AG04450 (cell line): ENCODE results near the gene ZCCHC2. TPM values are rescaled to one million over a fixed set of nuclear protein-coding genes. Genes with fewer than 3 reads are reported as not detected.

ENCODE experiments used
- CTCF ChIA-PET: fragments of 300-600, 350-600 bp; formaldehyde crosslinking; extraction: SDS; loops from one replicate; lab custom pipeline; 2022; ENCODE audit warnings: antibody characterized with exemption, inconsistent platforms; lab: Charles Lee
- POLR2A ChIA-PET: fragments of 350-600 bp; formaldehyde crosslinking; extraction: SDS; loops from one replicate; lab custom pipeline; 2021; ENCODE audit warnings: antibody characterized with exemption, inconsistent platforms; lab: Yijun Ruan, JAX
- DNase-seq: peaks from one replicate; pipeline ENCODE4 v3.0.0-alpha.2; 2011; ENCODE audit warnings: low read depth, low spot score
- H3K27ac ChIP-seq: one replicate; pipeline ENCODE4 v1.5.1; 2012; ENCODE audit warnings: low read depth, low read length, control low read depth
- H3K27me3 ChIP-seq: one replicate; pipeline ENCODE4 v1.6.0; 2012; ENCODE audit warnings: low read length; ENCODE audit not compliant: control insufficient read depth, insufficient read depth
- H3K4me3 ChIP-seq: 2 replicates; pipeline ENCODE4 v1.5.1; 2011; ENCODE audit warnings: mild to moderate bottlenecking, low read depth, low read length, control low read depth
- H3K9me3 ChIP-seq: 2 replicates; pipeline ENCODE4 v1.5.1; 2012; ENCODE audit warnings: low read length; ENCODE audit not compliant: control insufficient read depth, insufficient read depth
- polyA plus RNA-seq: library from polyadenylated mRNA; depleted of rRNA; stranded (reverse); fragments of >200 nt; gene quantifications from 2 replicates; pipeline ENCODE4 v1.2.3, GENCODE V29; 2011
- TF ChIP-seq, protein P1 (sequence below): IDR thresholded peaks from 2 replicates; pipeline ENCODE4 v1.5.1; 2011; ENCODE audit warnings: low read depth, low read length, control low read depth, inconsistent platforms

ZCCHC2 gene
- polyA plus RNA-seq, 1 experiment, result 5.8 TPM

DNA sequence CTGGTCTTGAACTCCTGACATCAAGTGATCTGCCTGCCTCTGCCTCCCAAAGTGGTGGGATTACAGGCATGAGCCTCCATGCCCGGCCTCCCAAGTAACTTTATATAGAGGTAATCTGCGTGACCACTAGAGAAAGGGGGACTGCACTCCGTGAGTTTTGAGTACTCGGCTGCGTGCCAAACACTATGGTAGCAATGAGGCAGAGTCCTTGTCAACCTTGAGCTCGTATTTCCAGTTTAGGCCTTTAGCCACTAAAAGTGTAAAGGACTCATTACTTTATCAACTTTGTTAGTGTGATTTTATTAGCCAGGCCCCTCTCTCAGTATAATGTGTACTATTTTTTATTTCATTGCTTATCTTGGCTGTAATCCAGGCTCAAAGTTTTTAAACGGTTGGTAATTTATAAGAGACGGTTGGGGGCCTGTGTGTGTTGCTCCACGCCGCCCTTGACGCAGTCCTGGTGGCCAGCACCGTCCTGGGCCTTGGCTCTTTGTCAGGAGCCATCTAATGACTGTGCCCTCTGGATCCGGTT is 56.2 kb downstream of the ZCCHC2 start:
- H3K9me3 ChIP-seq, result no peaks in the 10 kb centered on the region
- H3K27ac ChIP-seq, result no peak overlapping the region
- H3K27me3 ChIP-seq, result no peaks in the 10 kb centered on the region
- POLR2A ChIA-PET, result no interaction called here
- DNase-seq, result no peak
- no peak overlapping the region for H3K4me3 ChIP-seq
- TF ChIP-seq, protein P1, sequence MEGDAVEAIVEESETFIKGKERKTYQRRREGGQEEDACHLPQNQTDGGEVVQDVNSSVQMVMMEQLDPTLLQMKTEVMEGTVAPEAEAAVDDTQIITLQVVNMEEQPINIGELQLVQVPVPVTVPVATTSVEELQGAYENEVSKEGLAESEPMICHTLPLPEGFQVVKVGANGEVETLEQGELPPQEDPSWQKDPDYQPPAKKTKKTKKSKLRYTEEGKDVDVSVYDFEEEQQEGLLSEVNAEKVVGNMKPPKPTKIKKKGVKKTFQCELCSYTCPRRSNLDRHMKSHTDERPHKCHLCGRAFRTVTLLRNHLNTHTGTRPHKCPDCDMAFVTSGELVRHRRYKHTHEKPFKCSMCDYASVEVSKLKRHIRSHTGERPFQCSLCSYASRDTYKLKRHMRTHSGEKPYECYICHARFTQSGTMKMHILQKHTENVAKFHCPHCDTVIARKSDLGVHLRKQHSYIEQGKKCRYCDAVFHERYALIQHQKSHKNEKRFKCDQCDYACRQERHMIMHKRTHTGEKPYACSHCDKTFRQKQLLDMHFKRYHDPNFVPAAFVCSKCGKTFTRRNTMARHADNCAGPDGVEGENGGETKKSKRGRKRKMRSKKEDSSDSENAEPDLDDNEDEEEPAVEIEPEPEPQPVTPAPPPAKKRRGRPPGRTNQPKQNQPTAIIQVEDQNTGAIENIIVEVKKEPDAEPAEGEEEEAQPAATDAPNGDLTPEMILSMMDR, result no peak
- CTCF ChIA-PET, result interaction anchor here (1.7 to 4.1 kb wide), 3 partner anchors 8 to 396 kb away, joined by 4 to 40 read pairs (median 35); no protein-coding TSS in a partner anchor

- no peak for DNase-seq
- no peak overlapping the region for H3K4me3 ChIP-seq
- POLR2A ChIA-PET, result no interaction called here
- H3K27me3 ChIP-seq, result no peaks in the 10 kb centered on the region
- no peak overlapping the region for H3K27ac ChIP-seq
- TF ChIP-seq, protein P1, result no peak
- CTCF ChIA-PET, result interaction anchor here (0.5 to 7.5 kb wide), 27 partner anchors 12 to 743 kb away, joined by 3 to 211 read pairs (median 5); partner anchors contain the start of gene PHLPP1
- no peaks in the 10 kb centered on the region for H3K9me3 ChIP-seq
Measured at GRCh38 chr18:62583376-62583775, 60.6 kb downstream of the ZCCHC2 start.

DNA sequence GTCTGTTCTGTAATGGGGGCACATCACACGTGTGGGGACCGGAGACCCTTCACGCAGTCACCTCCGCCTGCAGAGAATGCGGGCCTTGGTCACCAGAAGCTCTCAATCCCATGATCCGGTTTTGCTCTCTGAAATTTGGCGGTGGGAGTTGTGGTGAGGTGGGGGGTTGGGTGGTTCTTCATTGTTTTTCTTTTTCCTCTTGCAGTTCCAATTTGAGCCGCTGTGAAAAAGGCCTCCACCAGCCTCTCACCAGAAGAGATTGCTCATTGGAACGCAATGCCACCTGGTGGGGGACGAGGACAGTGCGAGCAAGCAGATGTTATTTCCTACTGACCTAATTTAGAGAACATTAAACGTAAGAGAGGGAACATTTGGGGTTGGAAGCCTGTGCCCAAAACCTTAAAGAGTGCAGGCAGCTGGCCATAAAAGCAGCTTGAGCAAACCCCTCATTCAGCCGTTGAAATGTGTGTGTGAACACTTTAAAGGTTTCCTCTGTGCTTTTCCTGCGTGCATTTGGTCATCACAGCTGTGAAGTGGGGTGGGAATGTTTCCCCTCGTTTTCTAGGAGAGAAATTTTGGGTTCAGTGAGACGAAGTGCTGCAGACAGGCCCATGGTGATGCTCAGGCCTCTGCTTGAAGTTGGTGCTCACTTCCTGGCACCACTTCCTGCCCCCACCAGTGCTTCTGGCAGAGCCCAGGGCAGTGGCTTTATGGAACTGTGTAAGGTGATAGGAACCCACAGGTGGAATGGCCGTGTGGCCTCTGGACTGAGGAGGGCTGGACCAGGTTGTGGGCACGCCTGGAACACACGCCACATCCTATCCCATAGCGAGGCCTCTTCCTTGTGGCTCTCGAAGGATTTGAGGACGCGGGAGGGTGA is 61.7 kb downstream of the ZCCHC2 start:
- H3K27me3 ChIP-seq, result peaks cover 2% of the 10 kb centered on the region
- TF ChIP-seq, protein P1, result peak; percentile 99
- peak; percentile 78 for DNase-seq
- CTCF ChIA-PET, result interaction anchor here (0.5 to 7.5 kb wide), 49 partner anchors 9 to 742 kb away, joined by 3 to 211 read pairs (median 4); partner anchors contain the start of genes PHLPP1 and ZCCHC2
- no peak overlapping the region for H3K27ac ChIP-seq
- no peaks in the 10 kb centered on the region for H3K9me3 ChIP-seq
- H3K4me3 ChIP-seq, result no peak overlapping the region
- POLR2A ChIA-PET, result no interaction called here

DNA sequence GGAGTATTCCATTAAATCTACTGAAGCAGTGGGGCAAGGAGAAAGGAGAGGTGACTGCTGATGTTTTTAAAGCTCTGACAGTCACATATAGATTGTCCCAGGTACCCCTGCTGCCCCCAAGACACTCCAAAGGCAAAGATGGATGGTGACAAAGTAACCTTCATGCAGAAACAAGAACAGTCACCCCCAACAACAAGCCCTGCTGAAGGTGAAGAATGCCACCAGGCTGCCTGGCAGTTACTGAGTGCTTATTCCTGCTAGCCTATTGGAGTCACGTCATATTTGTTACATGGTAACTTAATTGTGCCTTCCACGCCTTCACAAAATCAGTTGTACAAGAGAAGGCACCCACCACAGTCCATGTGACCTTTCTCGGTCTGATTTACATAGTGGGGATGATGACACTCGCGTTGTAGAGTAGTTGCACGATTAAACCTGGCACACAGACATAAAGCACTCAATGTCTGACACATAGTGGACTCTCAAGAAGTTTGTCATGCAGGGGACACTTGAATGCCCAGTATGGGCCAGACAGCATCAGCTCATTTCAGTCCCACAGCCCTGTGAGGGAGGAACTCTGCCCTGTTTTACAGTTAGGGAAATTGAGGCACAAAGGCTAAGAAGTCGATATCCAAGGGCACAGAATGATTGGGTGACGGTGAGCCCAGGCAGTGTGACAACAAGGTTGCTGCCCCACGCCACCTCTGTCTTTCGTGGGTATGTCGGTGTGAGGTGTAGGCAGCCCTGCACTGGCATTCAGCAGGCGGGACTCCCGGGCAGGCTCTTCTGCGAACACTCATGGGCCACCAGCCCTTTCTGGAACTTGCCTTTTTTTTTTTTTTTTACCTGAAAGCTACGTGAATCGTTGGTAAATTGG is 62.7 kb downstream of the ZCCHC2 start:
- CTCF ChIA-PET, result interaction anchor here (0.6 to 7.5 kb wide), 44 partner anchors 8 to 854 kb away, joined by 3 to 211 read pairs (median 5); partner anchors contain the start of gene PHLPP1
- TF ChIP-seq, protein P1, result no peak
- no peak overlapping the region for H3K4me3 ChIP-seq
- H3K9me3 ChIP-seq, result no peaks in the 10 kb centered on the region
- POLR2A ChIA-PET, result no interaction called here
- no peak overlapping the region for H3K27ac ChIP-seq
- H3K27me3 ChIP-seq, result peaks cover 4% of the 10 kb centered on the region
- no peak for DNase-seq
